Hematopoietic multipotent progenitor cell treated with erythropoietin and hydrocortisone succinate and interleukin-3 and kit ligand, for 17 days (in vitro differentiated cells): Measurements from ENCODE around the gene KIF22.
"Not testable (repeated sequence)": the region's sequence is repeated elsewhere in the genome, so short reads cannot be mapped to it uniquely, and the experiment has no call there.

ENCODE experiments used
- DNase-seq: peaks from one replicate; pipeline ENCODE4 v3.0.0-alpha.2; 2015; ENCODE audit warnings: low spot score

Gene KIF22

GRCh38 chr16:29790183-29790948, at the start of gene KIF22:
Gene KIF22 (plus strand): TSS chr16:29790751. CDS start chr16:29790760, 9 bp downstream.
- DNase-seq, result peak; percentile 99

- no peak for DNase-seq
Measured at GRCh38 chr16:29742683-29743275, 47.8 kb upstream of the KIF22 start.

GRCh38 chr16:29743475-29743826, 47.1 kb upstream of the KIF22 start:
- no peak for DNase-seq

GRCh38 chr16:29743827-29744531, 46.6 kb upstream of the KIF22 start:
- no peak for DNase-seq

GRCh38 chr16:29744541-29745101, 45.9 kb upstream of the KIF22 start:
- no peak for DNase-seq

GRCh38 chr16:29745121-29745852, 45.3 kb upstream of the KIF22 start:
- no peak for DNase-seq

GRCh38 chr16:29745853-29746345, 44.7 kb upstream of the KIF22 start, which contains the start of gene C16orf54:
Gene C16orf54 (minus strand): TSS chr16:29745990. CDS start chr16:29744951, 1,039 bp downstream.
- no peak for DNase-seq

GRCh38 chr16:29746518-29746917, 44.0 kb upstream of the KIF22 start:
- not testable (repeated sequence) for DNase-seq

- DNase-seq, result no peak
Measured at GRCh38 chr16:29747947-29748759, 42.4 kb upstream of the KIF22 start.

GRCh38 chr16:29748760-29749149, 41.8 kb upstream of the KIF22 start:
- not testable (repeated sequence) for DNase-seq

GRCh38 chr16:29753516-29753915, 37.0 kb upstream of the KIF22 start:
- no peak for DNase-seq

- no peak for DNase-seq
Measured at GRCh38 chr16:29756654-29757053, 33.9 kb upstream of the KIF22 start.

- not testable (repeated sequence) for DNase-seq
Measured at GRCh38 chr16:29757086-29757485, 33.5 kb upstream of the KIF22 start.

GRCh38 chr16:29757950-29758466, 32.5 kb upstream of the KIF22 start:
- no peak for DNase-seq

GRCh38 chr16:29760567-29761279, 29.8 kb upstream of the KIF22 start:
- no peak for DNase-seq

GRCh38 chr16:29761280-29761651, 29.3 kb upstream of the KIF22 start:
- DNase-seq, result not testable (repeated sequence)

GRCh38 chr16:29761882-29762281, 28.7 kb upstream of the KIF22 start:
- DNase-seq, result no peak

GRCh38 chr16:29763326-29763725, 27.2 kb upstream of the KIF22 start:
- DNase-seq, result no peak

GRCh38 chr16:29765167-29766032, 25.2 kb upstream of the KIF22 start:
- no peak for DNase-seq
